ENCODE results near the gene ARHGAP33.

The ARHGAP33 gene

DNA sequence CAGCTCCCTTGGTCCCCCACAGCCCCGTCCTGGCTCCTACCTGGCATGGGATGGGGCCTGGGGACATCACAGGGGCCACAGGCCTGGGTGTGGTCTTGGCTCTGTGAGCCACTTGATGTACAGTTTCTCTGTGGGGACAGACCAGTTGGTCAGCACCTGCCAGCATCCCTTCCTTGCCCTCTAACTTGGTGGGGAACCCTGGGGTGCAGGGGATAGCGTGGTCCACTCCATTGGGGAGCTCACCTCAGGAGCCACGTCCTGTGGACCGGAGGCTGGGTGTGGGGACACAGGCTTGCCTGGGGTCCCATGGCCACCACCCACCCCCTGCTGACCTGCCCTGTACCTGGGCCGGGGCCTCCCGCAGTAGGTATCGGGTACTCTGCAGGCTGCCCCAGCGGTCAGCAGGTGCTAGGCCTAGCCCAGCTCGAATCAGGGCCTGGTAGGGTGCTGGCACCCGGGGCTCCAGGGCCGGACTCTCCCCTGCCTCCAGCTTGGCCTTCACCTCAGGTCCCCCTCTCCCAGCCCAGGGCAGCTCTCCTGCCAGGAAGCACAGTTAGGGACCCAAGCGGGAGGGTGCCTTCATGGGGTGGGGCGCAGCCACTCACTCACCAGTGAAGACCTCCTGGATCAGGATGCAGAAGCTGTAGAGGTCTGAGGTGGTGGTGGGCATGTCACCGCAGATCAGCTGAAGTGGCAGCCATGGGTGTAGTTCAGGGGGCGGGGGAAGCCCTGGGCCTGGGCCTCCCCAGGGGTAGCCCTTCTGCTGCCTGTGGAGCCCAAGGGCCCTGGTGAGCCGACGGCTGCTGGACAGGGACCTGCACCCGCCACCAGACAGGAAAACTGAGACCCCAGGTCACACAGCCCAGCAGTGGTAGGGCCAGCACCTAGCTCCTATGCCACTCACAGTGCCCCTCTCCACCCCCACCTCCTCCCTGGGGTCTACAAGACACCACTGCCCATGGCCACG lies 14.9 kb downstream of the ARHGAP33 start:
- peaks cover 3% of the 10 kb centered on the region for H4K20me1 ChIP-seq (ENCODE audit: insufficient read depth, low read length, poor library complexity, severe bottlenecking)
- no peaks in the 10 kb centered on the region for H3K27me3 ChIP-seq (ENCODE audit: insufficient read depth, low read length, poor library complexity, severe bottlenecking)
- H3K4me2 ChIP-seq (ENCODE audit: low read depth, low read length, poor library complexity, severe bottlenecking): no peak overlapping the region
- no peaks in the 10 kb centered on the region for H3K4me1 ChIP-seq (ENCODE audit: insufficient read depth, low read length, poor library complexity, severe bottlenecking)
- H3K4me3 ChIP-seq (ENCODE audit: low read length, poor library complexity, severe bottlenecking): no peak overlapping the region
- no peaks in the 10 kb centered on the region for H3K79me2 ChIP-seq (ENCODE audit: insufficient read depth, low read length)
- H2AFZ ChIP-seq (ENCODE audit: low read length): no peak overlapping the region
- no peaks in the 10 kb centered on the region for H3K9me3 ChIP-seq (ENCODE audit: insufficient read depth, low read depth, low read length)
- H3K9me2 ChIP-seq (replicated peaks; ENCODE audit: low read depth, low read length): no peaks in the 10 kb centered on the region
- H3F3A ChIP-seq (ENCODE audit: low read depth): no peaks in the 10 kb centered on the region
- no peak overlapping the region for H3K9ac ChIP-seq (ENCODE audit: low read depth, low read length, poor library complexity, severe bottlenecking)
- H3K36me3 ChIP-seq (ENCODE audit: insufficient read depth, low read length): no peaks in the 10 kb centered on the region; the same call in 1 of the 2 replicates
- TF ChIP-seq EZH2phosphoT487 (IDR thresholded peaks at IDR 0.05; ENCODE audit: borderline replicate concordance): no peak
- TF ChIP-seq, protein P1, sequence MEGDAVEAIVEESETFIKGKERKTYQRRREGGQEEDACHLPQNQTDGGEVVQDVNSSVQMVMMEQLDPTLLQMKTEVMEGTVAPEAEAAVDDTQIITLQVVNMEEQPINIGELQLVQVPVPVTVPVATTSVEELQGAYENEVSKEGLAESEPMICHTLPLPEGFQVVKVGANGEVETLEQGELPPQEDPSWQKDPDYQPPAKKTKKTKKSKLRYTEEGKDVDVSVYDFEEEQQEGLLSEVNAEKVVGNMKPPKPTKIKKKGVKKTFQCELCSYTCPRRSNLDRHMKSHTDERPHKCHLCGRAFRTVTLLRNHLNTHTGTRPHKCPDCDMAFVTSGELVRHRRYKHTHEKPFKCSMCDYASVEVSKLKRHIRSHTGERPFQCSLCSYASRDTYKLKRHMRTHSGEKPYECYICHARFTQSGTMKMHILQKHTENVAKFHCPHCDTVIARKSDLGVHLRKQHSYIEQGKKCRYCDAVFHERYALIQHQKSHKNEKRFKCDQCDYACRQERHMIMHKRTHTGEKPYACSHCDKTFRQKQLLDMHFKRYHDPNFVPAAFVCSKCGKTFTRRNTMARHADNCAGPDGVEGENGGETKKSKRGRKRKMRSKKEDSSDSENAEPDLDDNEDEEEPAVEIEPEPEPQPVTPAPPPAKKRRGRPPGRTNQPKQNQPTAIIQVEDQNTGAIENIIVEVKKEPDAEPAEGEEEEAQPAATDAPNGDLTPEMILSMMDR (conservative IDR thresholded peaks at IDR 0.05; ENCODE audit: low read length): no peak

DNA sequence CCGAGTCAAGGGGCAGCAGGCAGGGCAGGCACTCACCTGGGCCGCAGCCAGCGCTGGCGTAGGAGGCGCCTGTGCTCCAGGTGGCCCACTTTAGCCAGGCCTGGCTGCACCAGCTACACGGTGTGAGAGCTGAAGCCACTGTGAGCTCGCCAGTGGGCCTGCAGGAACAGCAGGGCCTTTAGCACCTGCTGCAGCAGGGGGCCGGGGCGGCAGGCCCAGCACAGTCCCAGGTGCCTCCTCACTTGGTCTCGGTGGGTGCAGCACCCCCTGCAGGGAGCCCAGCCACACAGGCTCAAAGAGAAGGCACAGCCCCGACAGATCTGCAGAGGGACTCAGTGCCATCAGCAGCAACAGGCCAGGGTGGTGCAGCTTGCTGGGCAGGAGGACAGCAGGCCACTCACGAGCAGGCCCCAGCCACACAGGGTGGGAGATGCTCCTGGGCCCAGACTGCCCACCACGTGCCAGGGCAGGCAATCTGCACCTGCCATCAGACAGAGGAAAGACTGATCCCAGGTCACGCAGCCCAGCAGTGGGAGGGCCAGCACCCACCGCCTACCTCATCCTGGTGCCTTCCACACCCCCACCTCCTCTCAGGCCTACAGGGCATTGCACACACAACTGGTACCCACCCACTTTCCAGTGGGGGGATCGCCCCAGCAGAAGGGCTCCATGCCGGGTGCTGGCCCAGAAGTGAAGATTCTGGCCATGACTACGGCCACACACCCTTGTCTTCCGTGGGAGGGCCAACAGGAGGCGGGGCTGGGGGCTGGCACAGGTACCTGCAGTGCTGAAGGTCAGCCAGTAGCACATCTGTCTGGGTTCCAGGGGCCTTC lies 15.8 kb downstream of the ARHGAP33 start:
- TF ChIP-seq, protein P1 (conservative IDR thresholded peaks at IDR 0.05; ENCODE audit: low read length): peak; percentile 49
- TF ChIP-seq EZH2phosphoT487 (IDR thresholded peaks at IDR 0.05; ENCODE audit: borderline replicate concordance): no peak
- H3K36me3 ChIP-seq (ENCODE audit: insufficient read depth, low read length): no peaks in the 10 kb centered on the region
- H3K4me1 ChIP-seq (ENCODE audit: insufficient read depth, low read length, poor library complexity, severe bottlenecking): no peaks in the 10 kb centered on the region
- H3K9ac ChIP-seq (ENCODE audit: low read depth, low read length, poor library complexity, severe bottlenecking): no peak overlapping the region
- H3K27me3 ChIP-seq (ENCODE audit: insufficient read depth, low read length, poor library complexity, severe bottlenecking): no peaks in the 10 kb centered on the region
- no peaks in the 10 kb centered on the region for H3K79me2 ChIP-seq (ENCODE audit: insufficient read depth, low read length)
- H3F3A ChIP-seq (ENCODE audit: low read depth): no peaks in the 10 kb centered on the region
- H3K4me2 ChIP-seq (ENCODE audit: low read depth, low read length, poor library complexity, severe bottlenecking): no peak overlapping the region
- no peaks in the 10 kb centered on the region for H3K9me2 ChIP-seq (replicated peaks; ENCODE audit: low read depth, low read length)
- no peaks in the 10 kb centered on the region for H3K9me3 ChIP-seq (ENCODE audit: insufficient read depth, low read depth, low read length)
- H3K4me3 ChIP-seq (ENCODE audit: low read length, poor library complexity, severe bottlenecking): no peak overlapping the region
- no peak overlapping the region for H2AFZ ChIP-seq (ENCODE audit: low read length)
- H4K20me1 ChIP-seq (ENCODE audit: insufficient read depth, low read length, poor library complexity, severe bottlenecking): peaks cover 3% of the 10 kb centered on the region

DNA sequence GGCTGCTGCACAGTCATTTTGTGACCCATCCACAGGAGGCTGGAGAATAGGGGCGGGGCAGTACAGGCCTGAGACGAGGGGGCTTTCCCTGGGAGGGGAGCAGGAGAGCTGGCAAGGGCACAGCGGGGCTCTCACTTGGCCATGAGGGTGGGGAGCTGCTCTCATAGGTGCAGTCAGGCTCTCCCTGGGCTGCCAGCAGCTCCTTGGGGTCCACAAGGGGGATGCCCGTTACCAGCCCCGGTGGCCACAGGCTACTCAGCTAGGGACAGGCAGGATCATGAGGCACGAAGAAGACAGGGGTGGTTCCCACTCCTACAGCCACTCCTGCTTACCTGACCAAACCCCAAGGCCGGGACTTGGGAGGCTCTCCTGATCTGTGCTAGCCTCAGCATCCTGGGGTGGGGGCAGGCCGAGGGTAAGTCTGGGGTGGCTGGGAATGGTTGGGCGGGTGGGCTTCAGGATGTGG lies 16.5 kb downstream of the ARHGAP33 start:
- Histone ChIP-seq H4K20me1 (ENCODE audit: insufficient read depth, low read length, poor library complexity, severe bottlenecking) (peaks cover 3% of the 10 kb centered on the region), H3K27me3 (ENCODE audit: insufficient read depth, low read length, poor library complexity, severe bottlenecking) (no peaks in the 10 kb centered on the region), H3K9ac (ENCODE audit: low read depth, low read length, poor library complexity, severe bottlenecking) (no peak overlapping the region), H3K9me2 (replicated peaks; ENCODE audit: low read depth, low read length) (no peaks in the 10 kb centered on the region), H3K36me3 (ENCODE audit: insufficient read depth, low read length) (no peaks in the 10 kb centered on the region), H3K4me1 (ENCODE audit: insufficient read depth, low read length, poor library complexity, severe bottlenecking) (no peaks in the 10 kb centered on the region), H3K4me3 (ENCODE audit: low read length, poor library complexity, severe bottlenecking) (no peak overlapping the region), H3K79me2 (ENCODE audit: insufficient read depth, low read length) (no peaks in the 10 kb centered on the region), H2AFZ (ENCODE audit: low read length) (no peak overlapping the region), H3K9me3 (ENCODE audit: insufficient read depth, low read depth, low read length) (no peaks in the 10 kb centered on the region), H3F3A (ENCODE audit: low read depth) (no peaks in the 10 kb centered on the region), H3K4me2 (ENCODE audit: low read depth, low read length, poor library complexity, severe bottlenecking) (no peak overlapping the region)
- TF ChIP-seq, protein P1 (conservative IDR thresholded peaks at IDR 0.05; ENCODE audit: low read length): no peak
- TF ChIP-seq EZH2phosphoT487 (IDR thresholded peaks at IDR 0.05; ENCODE audit: borderline replicate concordance): no peak

Measured in Loucy (cell line).